WTC11 (cell line): ENCODE data around the gene PDGFRA.

ENCODE experiments used
- CREM ChIP-seq: sonication (generic); formaldehyde crosslinking; IDR thresholded peaks from 2 replicates; pipeline ENCODE4 v1.8.1; 2022; ENCODE audit warnings: mild to moderate bottlenecking, missing genetic modification reagents, moderate library complexity
- ESRRA ChIP-seq: sonication (generic); formaldehyde crosslinking; IDR thresholded peaks from 2 replicates; pipeline ENCODE4 v1.8.1; 2022; ENCODE audit warnings: mild to moderate bottlenecking, missing genetic modification reagents, borderline replicate concordance
- FOXK1 ChIP-seq: sonication (generic); formaldehyde crosslinking; IDR thresholded peaks from 2 replicates; pipeline ENCODE4 v1.8.0; 2022; ENCODE audit warnings: mild to moderate bottlenecking, moderate library complexity, missing genetic modification reagents
- FOXP1 ChIP-seq: sonication (generic); formaldehyde crosslinking; IDR thresholded peaks from 2 replicates; pipeline ENCODE4 v1.8.0; 2022; ENCODE audit warnings: missing genetic modification reagents, mild to moderate bottlenecking, moderate library complexity, borderline replicate concordance
- GABPB1 ChIP-seq: sonication (generic); formaldehyde crosslinking; IDR thresholded peaks from 2 replicates; pipeline ENCODE4 v1.8.1; 2023; ENCODE audit warnings: mild to moderate bottlenecking, missing genetic modification reagents
- NFYB ChIP-seq: sonication (generic); formaldehyde crosslinking; conservative IDR thresholded peaks from 2 replicates; pipeline ENCODE4 v1.8.0; 2022; ENCODE audit warnings: low read depth, missing genetic modification reagents
- NR2C2 ChIP-seq: sonication (generic); formaldehyde crosslinking; IDR thresholded peaks from 2 replicates; pipeline ENCODE4 v1.8.0; 2022; ENCODE audit warnings: mild to moderate bottlenecking, missing genetic modification reagents
- ZNF121 ChIP-seq: sonication (generic); formaldehyde crosslinking; IDR thresholded peaks from 2 replicates; pipeline ENCODE4 v1.8.0; 2023; ENCODE audit warnings: missing genetic modification reagents
- ZNF263 ChIP-seq: sonication (generic); formaldehyde crosslinking; IDR thresholded peaks from 2 replicates; pipeline ENCODE4 v1.8.1; 2022; ENCODE audit warnings: low read depth, mild to moderate bottlenecking, moderate library complexity, missing genetic modification reagents
- TF ChIP-seq, protein P1 (sequence below): sonication (generic); formaldehyde crosslinking; IDR thresholded peaks from 2 replicates; pipeline ENCODE4 v1.8.0; 2022; ENCODE audit warnings: mild to moderate bottlenecking, missing genetic modification reagents
- TF ChIP-seq, protein P2 (sequence below): fragments of 200-600 bp; IDR thresholded peaks from 2 replicates; pipeline ENCODE4 v1.8.0; 2022; ENCODE audit warnings: antibody characterized with exemption
- TF ChIP-seq, protein P3 (sequence below): sonication (generic); formaldehyde crosslinking; IDR thresholded peaks from 2 replicates; pipeline ENCODE4 v1.8.0; 2022; ENCODE audit warnings: mild to moderate bottlenecking, missing genetic modification reagents
- TF ChIP-seq, protein P4 (sequence below): sonication (generic); formaldehyde crosslinking; conservative IDR thresholded peaks from 2 replicates; pipeline ENCODE4 v1.8.1; 2023; ENCODE audit warnings: mild to moderate bottlenecking, low read depth, missing genetic modification reagents, moderate library complexity

DNA sequence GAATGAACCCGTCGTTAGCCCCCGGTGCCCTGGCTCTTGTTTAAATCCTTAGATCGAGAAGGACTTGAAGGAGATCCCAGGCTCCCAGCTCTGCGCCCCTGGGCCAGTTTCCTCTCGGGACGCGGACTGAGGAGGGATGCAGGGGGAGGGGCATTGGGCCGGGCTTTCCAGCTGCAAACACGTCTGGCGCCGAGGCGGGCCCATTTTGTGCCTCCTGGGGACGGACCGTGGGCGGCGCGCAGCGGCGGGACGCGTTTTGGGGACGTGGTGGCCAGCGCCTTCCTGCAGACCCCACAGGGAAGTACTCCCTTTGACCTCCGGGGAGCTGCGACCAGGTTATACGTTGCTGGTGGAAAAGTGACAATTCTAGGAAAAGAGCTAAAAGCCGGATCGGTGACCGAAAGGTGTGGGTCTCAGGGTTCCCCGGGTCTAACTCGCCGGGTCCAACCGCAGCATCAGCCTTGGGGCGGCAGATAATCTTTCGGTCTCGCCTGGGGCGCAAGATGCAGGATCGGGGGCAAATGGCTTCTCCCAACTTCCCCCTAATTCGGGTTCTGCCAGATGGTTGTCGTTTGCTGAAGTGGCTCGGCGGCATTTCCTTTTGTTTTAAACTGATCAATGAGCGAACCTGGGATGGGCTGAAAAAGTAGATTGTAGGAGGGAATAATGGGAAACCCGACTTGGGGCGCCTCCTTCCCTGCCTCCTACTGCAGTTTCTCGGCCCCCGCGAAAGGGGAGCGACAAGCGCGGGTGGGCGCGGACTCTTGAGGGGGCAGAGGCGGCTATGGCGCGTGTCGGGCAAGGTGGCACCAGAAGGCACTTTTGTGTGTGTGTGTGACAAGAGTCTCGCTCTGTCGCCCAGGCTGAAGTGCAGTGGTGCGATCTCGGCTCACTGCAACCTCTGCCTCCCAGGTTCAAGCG, 2.9 kb downstream of the PDGFRA start:
- TF ChIP-seq, protein P1, sequence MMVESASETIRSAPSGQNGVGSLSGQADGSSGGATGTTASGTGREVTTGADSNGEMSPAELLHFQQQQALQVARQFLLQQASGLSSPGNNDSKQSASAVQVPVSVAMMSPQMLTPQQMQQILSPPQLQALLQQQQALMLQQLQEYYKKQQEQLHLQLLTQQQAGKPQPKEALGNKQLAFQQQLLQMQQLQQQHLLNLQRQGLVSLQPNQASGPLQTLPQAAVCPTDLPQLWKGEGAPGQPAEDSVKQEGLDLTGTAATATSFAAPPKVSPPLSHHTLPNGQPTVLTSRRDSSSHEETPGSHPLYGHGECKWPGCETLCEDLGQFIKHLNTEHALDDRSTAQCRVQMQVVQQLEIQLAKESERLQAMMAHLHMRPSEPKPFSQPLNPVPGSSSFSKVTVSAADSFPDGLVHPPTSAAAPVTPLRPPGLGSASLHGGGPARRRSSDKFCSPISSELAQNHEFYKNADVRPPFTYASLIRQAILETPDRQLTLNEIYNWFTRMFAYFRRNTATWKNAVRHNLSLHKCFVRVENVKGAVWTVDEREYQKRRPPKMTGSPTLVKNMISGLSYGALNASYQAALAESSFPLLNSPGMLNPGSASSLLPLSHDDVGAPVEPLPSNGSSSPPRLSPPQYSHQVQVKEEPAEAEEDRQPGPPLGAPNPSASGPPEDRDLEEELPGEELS (CRISPR knock-in tag), result no peak
- TF ChIP-seq GABPB1 (CRISPR knock-in tag) (no peak), CREM (CRISPR knock-in tag) (no peak), NFYB (CRISPR knock-in tag) (no peak), FOXP1 (CRISPR knock-in tag) (no peak), ZNF121 (CRISPR knock-in tag) (no peak), FOXK1 (no peak), ZNF263 (CRISPR knock-in tag) (no peak), ESRRA (CRISPR knock-in tag) (no peak), NR2C2 (CRISPR knock-in tag) (no peak)
- TF ChIP-seq, protein P2, sequence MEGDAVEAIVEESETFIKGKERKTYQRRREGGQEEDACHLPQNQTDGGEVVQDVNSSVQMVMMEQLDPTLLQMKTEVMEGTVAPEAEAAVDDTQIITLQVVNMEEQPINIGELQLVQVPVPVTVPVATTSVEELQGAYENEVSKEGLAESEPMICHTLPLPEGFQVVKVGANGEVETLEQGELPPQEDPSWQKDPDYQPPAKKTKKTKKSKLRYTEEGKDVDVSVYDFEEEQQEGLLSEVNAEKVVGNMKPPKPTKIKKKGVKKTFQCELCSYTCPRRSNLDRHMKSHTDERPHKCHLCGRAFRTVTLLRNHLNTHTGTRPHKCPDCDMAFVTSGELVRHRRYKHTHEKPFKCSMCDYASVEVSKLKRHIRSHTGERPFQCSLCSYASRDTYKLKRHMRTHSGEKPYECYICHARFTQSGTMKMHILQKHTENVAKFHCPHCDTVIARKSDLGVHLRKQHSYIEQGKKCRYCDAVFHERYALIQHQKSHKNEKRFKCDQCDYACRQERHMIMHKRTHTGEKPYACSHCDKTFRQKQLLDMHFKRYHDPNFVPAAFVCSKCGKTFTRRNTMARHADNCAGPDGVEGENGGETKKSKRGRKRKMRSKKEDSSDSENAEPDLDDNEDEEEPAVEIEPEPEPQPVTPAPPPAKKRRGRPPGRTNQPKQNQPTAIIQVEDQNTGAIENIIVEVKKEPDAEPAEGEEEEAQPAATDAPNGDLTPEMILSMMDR, result no peak; the same call in 1 of the 2 replicates
- TF ChIP-seq, protein P3, sequence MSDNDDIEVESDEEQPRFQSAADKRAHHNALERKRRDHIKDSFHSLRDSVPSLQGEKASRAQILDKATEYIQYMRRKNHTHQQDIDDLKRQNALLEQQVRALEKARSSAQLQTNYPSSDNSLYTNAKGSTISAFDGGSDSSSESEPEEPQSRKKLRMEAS (CRISPR knock-in tag), result no peak
- TF ChIP-seq, protein P4, sequence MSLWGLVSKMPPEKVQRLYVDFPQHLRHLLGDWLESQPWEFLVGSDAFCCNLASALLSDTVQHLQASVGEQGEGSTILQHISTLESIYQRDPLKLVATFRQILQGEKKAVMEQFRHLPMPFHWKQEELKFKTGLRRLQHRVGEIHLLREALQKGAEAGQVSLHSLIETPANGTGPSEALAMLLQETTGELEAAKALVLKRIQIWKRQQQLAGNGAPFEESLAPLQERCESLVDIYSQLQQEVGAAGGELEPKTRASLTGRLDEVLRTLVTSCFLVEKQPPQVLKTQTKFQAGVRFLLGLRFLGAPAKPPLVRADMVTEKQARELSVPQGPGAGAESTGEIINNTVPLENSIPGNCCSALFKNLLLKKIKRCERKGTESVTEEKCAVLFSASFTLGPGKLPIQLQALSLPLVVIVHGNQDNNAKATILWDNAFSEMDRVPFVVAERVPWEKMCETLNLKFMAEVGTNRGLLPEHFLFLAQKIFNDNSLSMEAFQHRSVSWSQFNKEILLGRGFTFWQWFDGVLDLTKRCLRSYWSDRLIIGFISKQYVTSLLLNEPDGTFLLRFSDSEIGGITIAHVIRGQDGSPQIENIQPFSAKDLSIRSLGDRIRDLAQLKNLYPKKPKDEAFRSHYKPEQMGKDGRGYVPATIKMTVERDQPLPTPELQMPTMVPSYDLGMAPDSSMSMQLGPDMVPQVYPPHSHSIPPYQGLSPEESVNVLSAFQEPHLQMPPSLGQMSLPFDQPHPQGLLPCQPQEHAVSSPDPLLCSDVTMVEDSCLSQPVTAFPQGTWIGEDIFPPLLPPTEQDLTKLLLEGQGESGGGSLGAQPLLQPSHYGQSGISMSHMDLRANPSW, result no peak
